Nephron (organoid): ENCODE results near the gene ST3GAL5.

Experiments used
- H3K27ac Mint-ChIP-seq, 3 experiments: 2 replicates each; pipeline ENCODE4 v1.8.0; 2020; ENCODE audit warnings: mixed read lengths in 3 of 3, mild to moderate bottlenecking in 2 of 3, moderate library complexity in 1 of 3
- H3K27me3 Mint-ChIP-seq: 2 replicates; pipeline ENCODE4 v1.8.0; 2021; ENCODE audit warnings: low read depth, mild to moderate bottlenecking, moderate library complexity, mixed read lengths
- H3K36me3 Mint-ChIP-seq: 2 replicates; pipeline ENCODE4 v1.8.0; 2020; ENCODE audit warnings: low read depth, mixed read lengths
- H3K4me1 Mint-ChIP-seq: 2 replicates; pipeline ENCODE4 v1.8.0; 2020; ENCODE audit warnings: mixed read lengths
- H3K4me3 Mint-ChIP-seq, 3 experiments: 2 replicates each; pipeline ENCODE4 v1.8.0; 2020; ENCODE audit warnings: mild to moderate bottlenecking in 3 of 3, mixed read lengths in 3 of 3, moderate library complexity in 2 of 3
- H3K9me3 Mint-ChIP-seq: 2 replicates; pipeline ENCODE4 v1.8.0; 2020; ENCODE audit warnings: mixed read lengths
- CTCF ChIP-seq, 3 experiments: fragments of 200-600 bp; sonication (generic); IDR thresholded peaks; one replicate each; pipeline ENCODE4 v1.5.0; 2021; ENCODE audit warnings: antibody characterized with exemption in 3 of 3; ENCODE audit not compliant: unreplicated experiment in 3 of 3

ST3GAL5 gene

GRCh38 chr2:85906748-85907147 is 18.0 kb upstream of the ST3GAL5 start:
- TF ChIP-seq CTCF (IDR thresholded peaks at IDR 0.05; ENCODE audit: unreplicated experiment in 3 of 3), result no peak
- no peaks in the 10 kb centered on the region for H3K36me3 Mint-ChIP-seq
- H3K27ac Mint-ChIP-seq, result no peak overlapping the region
- no peaks in the 10 kb centered on the region for H3K27me3 Mint-ChIP-seq
- peaks cover 29% of the 10 kb centered on the region for H3K4me1 Mint-ChIP-seq
- H3K4me3 Mint-ChIP-seq, result no peak overlapping the region
- no peaks in the 10 kb centered on the region for H3K9me3 Mint-ChIP-seq

- Mint-ChIP-seq H3K36me3 (no peaks in the 10 kb centered on the region), H3K4me1 (peaks cover 27% of the 10 kb centered on the region), H3K4me3 (no peak overlapping the region), H3K27me3 (no peaks in the 10 kb centered on the region), H3K27ac (peak overlapping the region in 2 of 3 experiments; percentile 35 to 54), H3K9me3 (no peaks in the 10 kb centered on the region)
- no peak for TF ChIP-seq CTCF (IDR thresholded peaks at IDR 0.05; ENCODE audit: unreplicated experiment in 3 of 3)
Observed at GRCh38 chr2:85905891-85906290, 17.1 kb upstream of the ST3GAL5 start.

GRCh38 chr2:85905187-85905666 is 16.4 kb upstream of the ST3GAL5 start:
- Mint-ChIP-seq H3K9me3 (no peaks in the 10 kb centered on the region), H3K4me1 (peaks cover 24% of the 10 kb centered on the region), H3K27ac (peak overlapping the region in 2 of 3 experiments; percentile 35 to 54), H3K27me3 (no peaks in the 10 kb centered on the region), H3K36me3 (no peaks in the 10 kb centered on the region), H3K4me3 (no peak overlapping the region)
- TF ChIP-seq CTCF (IDR thresholded peaks at IDR 0.05; ENCODE audit: unreplicated experiment in 3 of 3), result no peak

DNA sequence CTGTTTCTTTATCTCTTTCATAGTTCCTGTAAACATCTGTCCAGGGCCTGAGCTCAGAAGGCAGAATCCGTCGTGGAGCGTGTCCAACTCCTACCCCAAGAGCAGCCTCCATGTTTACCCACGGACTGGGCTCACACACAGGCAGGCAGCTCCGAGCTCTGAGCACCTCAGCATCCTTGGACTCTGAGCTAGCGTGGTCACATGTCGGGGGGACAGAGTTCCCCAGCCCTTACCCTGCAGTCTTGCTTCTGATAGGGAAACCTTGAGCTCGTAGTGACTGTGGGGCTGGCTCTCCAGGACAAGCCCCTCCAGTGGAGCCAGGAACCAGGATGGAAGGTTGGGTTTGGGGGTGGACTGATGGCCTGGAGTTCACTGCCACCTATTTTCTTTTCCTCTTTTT is 15.1 kb upstream of the ST3GAL5 start:
- H3K36me3 Mint-ChIP-seq, result no peaks in the 10 kb centered on the region
- H3K4me3 Mint-ChIP-seq, result no peak overlapping the region
- peaks cover 24% of the 10 kb centered on the region for H3K4me1 Mint-ChIP-seq
- H3K27me3 Mint-ChIP-seq, result no peaks in the 10 kb centered on the region
- H3K9me3 Mint-ChIP-seq, result no peaks in the 10 kb centered on the region
- no peak overlapping the region for H3K27ac Mint-ChIP-seq
- no peak for TF ChIP-seq CTCF (IDR thresholded peaks at IDR 0.05; ENCODE audit: unreplicated experiment in 3 of 3)

- no peaks in the 10 kb centered on the region for H3K27me3 Mint-ChIP-seq
- no peak overlapping the region for H3K4me3 Mint-ChIP-seq
- peak overlapping the region in 1 of 3 experiments; percentile 8 for H3K27ac Mint-ChIP-seq
- no peak for TF ChIP-seq CTCF (IDR thresholded peaks at IDR 0.05; ENCODE audit: unreplicated experiment in 3 of 3)
- H3K36me3 Mint-ChIP-seq, result no peaks in the 10 kb centered on the region
- H3K4me1 Mint-ChIP-seq, result peaks cover 18% of the 10 kb centered on the region
- peaks cover 3% of the 10 kb centered on the region for H3K9me3 Mint-ChIP-seq
Observed at GRCh38 chr2:85902496-85902895, 13.7 kb upstream of the ST3GAL5 start.

GRCh38 chr2:85901155-85901554 is 12.4 kb upstream of the ST3GAL5 start:
- no peak for TF ChIP-seq CTCF (IDR thresholded peaks at IDR 0.05; ENCODE audit: unreplicated experiment in 3 of 3)

More at GRCh38 chr2:85901155-85901554, 12.4 kb upstream of the ST3GAL5 start:
- no peaks in the 10 kb centered on the region for H3K27me3 Mint-ChIP-seq
- H3K4me3 Mint-ChIP-seq, result no peak overlapping the region
- no peaks in the 10 kb centered on the region for H3K36me3 Mint-ChIP-seq
- peaks cover 3% of the 10 kb centered on the region for H3K9me3 Mint-ChIP-seq
- H3K27ac Mint-ChIP-seq, result no peak overlapping the region
- peaks cover 17% of the 10 kb centered on the region for H3K4me1 Mint-ChIP-seq
